ENCODE results near the gene HLF. TPM values are rescaled to one million over a fixed set of nuclear protein-coding genes. Genes with fewer than 3 reads are reported as not detected.
A peak's percentile ranks its signal among the peaks of the same experiment; 100 is the strongest.

HLF gene
- total RNA-seq, 1 donor from 2014 or later, result 1.3 TPM

GRCh38 chr17:55296171-55296695, 31.5 kb downstream of the HLF start:
- Mint-ChIP-seq H3K36me3 (no peaks in the 10 kb centered on the region), H3K27ac (no peak overlapping the region), H3K9me3 (peaks cover 10% of the 10 kb centered on the region), H3K4me3 (no peak overlapping the region), H3K4me1 (peaks cover 11% of the 10 kb centered on the region), H3K27me3 (ENCODE audit: low read depth) (peaks cover 12% of the 10 kb centered on the region)
- peak; percentile 8 for TF ChIP-seq CTCF (IDR thresholded peaks at IDR 0.05; ENCODE audit: unreplicated experiment)
- DNase-seq (ENCODE audit: low spot score in 2 of 2, unreplicated experiment in 2 of 2), result no peak

GRCh38 chr17:55296699-55297098, 31.9 kb downstream of the HLF start:
- Mint-ChIP-seq H3K4me3 (no peak overlapping the region), H3K27me3 (ENCODE audit: low read depth) (peaks cover 12% of the 10 kb centered on the region), H3K9me3 (peaks cover 5% of the 10 kb centered on the region), H3K4me1 (peaks cover 11% of the 10 kb centered on the region), H3K27ac (no peak overlapping the region), H3K36me3 (no peaks in the 10 kb centered on the region)
- no peak for TF ChIP-seq CTCF (IDR thresholded peaks at IDR 0.05; ENCODE audit: unreplicated experiment)
- no peak for DNase-seq (ENCODE audit: low spot score in 2 of 2, unreplicated experiment in 2 of 2)

- peaks cover 9% of the 10 kb centered on the region for H3K27me3 Mint-ChIP-seq (ENCODE audit: low read depth)
- H3K4me1 Mint-ChIP-seq, result peaks cover 11% of the 10 kb centered on the region
- no peak overlapping the region for H3K27ac Mint-ChIP-seq
- TF ChIP-seq CTCF (IDR thresholded peaks at IDR 0.05; ENCODE audit: unreplicated experiment), result no peak
- H3K4me3 Mint-ChIP-seq, result no peak overlapping the region
- H3K36me3 Mint-ChIP-seq, result no peaks in the 10 kb centered on the region
- no peaks in the 10 kb centered on the region for H3K9me3 Mint-ChIP-seq
- DNase-seq (ENCODE audit: low spot score in 2 of 2, unreplicated experiment in 2 of 2), result no peak
Measured at GRCh38 chr17:55298111-55298730, 33.5 kb downstream of the HLF start.

GRCh38 chr17:55299162-55299838, 34.5 kb downstream of the HLF start:
- no peaks in the 10 kb centered on the region for H3K9me3 Mint-ChIP-seq
- no peak overlapping the region for H3K27ac Mint-ChIP-seq
- peaks cover 11% of the 10 kb centered on the region for H3K4me1 Mint-ChIP-seq
- peaks cover 9% of the 10 kb centered on the region for H3K27me3 Mint-ChIP-seq (ENCODE audit: low read depth)
- TF ChIP-seq CTCF (IDR thresholded peaks at IDR 0.05; ENCODE audit: unreplicated experiment), result no peak
- no peak overlapping the region for H3K4me3 Mint-ChIP-seq
- H3K36me3 Mint-ChIP-seq, result no peaks in the 10 kb centered on the region
- DNase-seq (ENCODE audit: low spot score in 2 of 2, unreplicated experiment in 2 of 2), result no peak

- Mint-ChIP-seq H3K27ac (no peak overlapping the region), H3K36me3 (no peaks in the 10 kb centered on the region), H3K4me1 (peaks cover 10% of the 10 kb centered on the region), H3K4me3 (no peak overlapping the region), H3K9me3 (no peaks in the 10 kb centered on the region), H3K27me3 (ENCODE audit: low read depth) (peaks cover 9% of the 10 kb centered on the region)
- no peak for DNase-seq (ENCODE audit: low spot score in 2 of 2, unreplicated experiment in 2 of 2)
- no peak for TF ChIP-seq CTCF (IDR thresholded peaks at IDR 0.05; ENCODE audit: unreplicated experiment)
Measured at GRCh38 chr17:55299890-55300289, 35.1 kb downstream of the HLF start.
